Right lobe of liver (tissue), 6 donors: Measurements from ENCODE around the gene ZC3H12C. TPM values are rescaled to one million over a fixed set of nuclear protein-coding genes. Genes with fewer than 3 reads are reported as not detected.

ENCODE experiments used
- ATAC-seq, 4 donors: fragments of 200-7000 bp; cut with Tn5 transposase; one replicate each; pipeline ENCODE4 v1.9.1; 2020; ENCODE audit warnings: mild to moderate bottlenecking in 4 of 4, moderate library complexity in 4 of 4
- DNase-seq, 3 donors: peaks; one replicate each; pipeline ENCODE4 v3.0.0-alpha.2; 2020
- H3K27ac ChIP-seq, 3 donors: fragments of 200-600 bp; one replicate each; pipeline ENCODE4 v1.8.0; 2022
- H3K27me3 ChIP-seq, 2 donors: fragments of 200-600 bp; one replicate each; pipeline ENCODE4 v1.8.0; 2022
- H3K36me3 ChIP-seq, 4 donors: fragments of 200-600 bp; sonication (generic) in 1 of 4; one replicate each; pipeline versions ENCODE4 v1.5.1 to v1.8.0; 2017 to 2022; ENCODE audit warnings: control low read depth in 1 of 4
- H3K4me1 ChIP-seq, 4 donors: fragments of 200-600 bp; sonication (generic) in 1 of 4; one replicate each; pipeline versions ENCODE4 v1.5.1 to v1.8.0; 2017 to 2022; ENCODE audit warnings: control low read depth in 1 of 4
- H3K4me3 ChIP-seq, 3 donors: fragments of 200-600 bp; one replicate each; pipeline ENCODE4 v1.8.0; 2022
- H3K9me3 ChIP-seq, 4 donors: fragments of 200-600 bp; sonication (generic) in 1 of 4; one replicate each; pipeline versions ENCODE4 v1.5.1 to v1.8.0; 2017 to 2022; ENCODE audit warnings: control low read depth in 1 of 4
- POLR2A ChIP-seq: fragments of 450-650 bp; IDR thresholded peaks from one replicate; pipeline ENCODE4 v1.6.1; 2017; ENCODE audit warnings: antibody characterized with exemption, mild to moderate bottlenecking
- WGBS: methylation state at CpG from one replicate; pipeline ENCODE4 v1.1.6; 2018; ENCODE audit warnings: low coverage, low lambda C conversion rate; ENCODE audit not compliant: insufficient coverage; ENCODE audit errors: missing lambda C conversion rate; 5-methylcytosine and 5-hydroxymethylcytosine counted together
- intact Hi-C, 2 donors: fragments of 100-400 bp; cut with DNase I; formaldehyde crosslinking; loops; one replicate each; pipeline versions ENCODE4 v1.11.2 to v1.14.1; 2022
- long read RNA-seq: library from polyadenylated mRNA; unstranded; transcript quantifications from one replicate; pipeline ENCODE4 v2.0.0, GENCODE V29; 2019
- total RNA-seq, 6 experiments: library from RNA; depleted of rRNA in 2 of 6; stranded (reverse); fragments of >200 nt in 2 of 6; fragmentation: NEBNext Ultra II Directional in 3 of 6; extraction: Animal tissue kit (Norgen Biotek cat#: 25700) in 3 of 6; gene quantifications; one replicate each; pipeline versions ENCODE4 v1.1.0 to v1.2.4, GENCODE V29; 2016 to 2023
- TF ChIP-seq, protein P1 (sequence below), 4 donors: fragments of 200-600 bp in 3 of 4; fragments of 450-650 bp in 1 of 4; IDR thresholded peaks; one replicate each; pipeline versions ENCODE4 v1.5.1 to v1.8.0; 2016 to 2022; ENCODE audit warnings: antibody characterized with exemption in 4 of 4, mild to moderate bottlenecking in 2 of 4
- donor health status: DM: no; HTN: yes; CAD: no.
- donor health status: DM: no; HTN: no; CAD: no.
- donor health status: DM: no; HTN: no; CAD: no.
- donor health status: DM: no; HTN: yes; CAD: no.
- donor health status: DM: no; HTN: yes; CAD: no.

The ZC3H12C gene
- 1 to 10 TPM; 4.0 to 7.9 (median 4.8) TPM for total RNA-seq
- long read RNA-seq, result 0 reads

DNA sequence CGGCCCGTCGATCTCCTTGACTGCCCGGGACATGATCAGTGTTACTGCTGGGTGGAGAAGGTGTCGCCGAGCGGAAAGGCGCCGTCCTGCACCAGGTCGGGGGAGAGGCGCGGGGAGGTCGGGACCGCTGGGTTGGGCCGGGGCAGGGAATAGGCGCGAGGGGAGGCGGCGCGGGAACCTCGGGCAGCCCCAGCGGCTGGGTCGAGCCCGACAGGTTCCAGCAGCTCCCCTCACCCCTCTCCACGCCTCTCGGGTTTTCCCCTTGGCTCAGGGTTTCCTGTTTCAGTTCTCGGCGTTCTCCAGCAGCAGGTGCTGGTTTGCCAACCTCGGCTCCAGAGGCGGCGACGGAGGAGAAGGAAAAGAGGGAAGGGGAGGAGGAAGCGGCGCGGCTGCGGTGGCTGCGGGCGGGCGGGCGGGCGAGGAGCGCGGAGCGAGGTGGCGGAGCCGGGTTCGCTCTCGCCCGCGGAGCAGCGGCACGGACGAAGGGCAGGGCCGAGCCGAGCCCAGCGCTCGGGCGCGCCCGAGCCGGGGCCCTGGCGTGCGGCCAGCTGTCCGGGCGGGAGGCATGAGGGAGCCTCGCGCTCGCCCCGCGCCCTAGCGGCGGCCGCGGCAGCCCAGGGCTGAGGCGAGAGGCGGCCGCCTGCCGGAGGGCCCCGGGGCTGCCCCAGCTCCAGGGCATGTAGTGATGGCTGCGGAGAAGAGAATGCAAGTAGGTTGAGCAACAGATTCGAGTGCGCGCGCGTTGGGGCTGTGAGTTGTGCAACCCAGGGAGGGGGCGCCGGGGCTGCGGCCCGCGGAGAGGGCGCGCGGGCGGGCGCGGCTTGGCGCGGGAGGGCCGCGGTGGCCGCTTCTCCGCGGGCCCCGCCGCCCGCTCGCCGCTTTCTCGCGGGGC is at the start of gene ZC3H12C:
ZC3H12C (plus strand) TSS at position 878 of the 892 bp plus-strand sequence. CDS start 20 bp downstream, outside the sequence.
- peak; percentile 87 to 89 (median 87) for DNase-seq

DNA sequence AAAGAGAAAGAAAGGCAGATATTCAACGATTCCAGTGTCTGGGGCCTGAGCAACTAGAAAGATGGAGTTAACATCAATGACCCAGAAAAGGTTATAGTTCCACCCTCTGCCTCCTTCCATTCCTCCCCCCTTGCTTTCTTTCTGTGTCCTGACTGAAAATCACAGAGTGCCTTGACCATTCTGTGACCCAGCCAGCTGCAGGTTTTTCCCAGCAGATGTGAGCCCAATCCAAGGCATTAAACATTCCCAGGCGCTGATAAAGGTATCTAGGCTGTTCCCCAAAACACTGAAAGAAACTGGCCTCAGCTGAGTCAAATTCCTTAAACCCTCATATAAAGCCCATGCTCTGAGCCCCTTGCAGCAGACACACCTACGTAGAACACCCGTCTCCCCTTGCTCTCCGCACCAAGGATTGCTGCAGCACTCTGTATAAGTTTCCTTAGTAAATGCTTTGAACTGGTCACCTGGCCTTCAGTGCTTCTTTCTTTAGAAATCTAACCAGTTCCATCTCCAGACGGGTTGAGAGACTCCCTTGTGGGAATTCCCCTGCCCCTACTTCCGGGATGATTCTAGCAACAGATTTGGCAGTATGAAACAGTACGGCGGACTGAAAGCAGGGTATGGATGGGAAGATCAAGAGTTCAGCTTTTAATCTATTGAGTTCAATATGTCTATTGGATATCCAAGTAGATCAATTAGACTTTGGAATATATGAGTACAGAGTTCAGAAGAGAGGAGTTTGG is 48.8 kb upstream of the ZC3H12C start:
- intact Hi-C loops, result no loop called here
- no peaks in the 10 kb centered on the region for H3K27me3 ChIP-seq
- no peaks in the 10 kb centered on the region for H3K36me3 ChIP-seq
- no peaks in the 10 kb centered on the region for H3K9me3 ChIP-seq
- 87% methylated on average over 9 of the region's 9 CpGs for WGBS
- TF ChIP-seq POLR2A, result no peak
- TF ChIP-seq, protein P1, sequence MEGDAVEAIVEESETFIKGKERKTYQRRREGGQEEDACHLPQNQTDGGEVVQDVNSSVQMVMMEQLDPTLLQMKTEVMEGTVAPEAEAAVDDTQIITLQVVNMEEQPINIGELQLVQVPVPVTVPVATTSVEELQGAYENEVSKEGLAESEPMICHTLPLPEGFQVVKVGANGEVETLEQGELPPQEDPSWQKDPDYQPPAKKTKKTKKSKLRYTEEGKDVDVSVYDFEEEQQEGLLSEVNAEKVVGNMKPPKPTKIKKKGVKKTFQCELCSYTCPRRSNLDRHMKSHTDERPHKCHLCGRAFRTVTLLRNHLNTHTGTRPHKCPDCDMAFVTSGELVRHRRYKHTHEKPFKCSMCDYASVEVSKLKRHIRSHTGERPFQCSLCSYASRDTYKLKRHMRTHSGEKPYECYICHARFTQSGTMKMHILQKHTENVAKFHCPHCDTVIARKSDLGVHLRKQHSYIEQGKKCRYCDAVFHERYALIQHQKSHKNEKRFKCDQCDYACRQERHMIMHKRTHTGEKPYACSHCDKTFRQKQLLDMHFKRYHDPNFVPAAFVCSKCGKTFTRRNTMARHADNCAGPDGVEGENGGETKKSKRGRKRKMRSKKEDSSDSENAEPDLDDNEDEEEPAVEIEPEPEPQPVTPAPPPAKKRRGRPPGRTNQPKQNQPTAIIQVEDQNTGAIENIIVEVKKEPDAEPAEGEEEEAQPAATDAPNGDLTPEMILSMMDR (IDR thresholded peaks at IDR 0.05), result no peak
- ATAC-seq (no peak), DNase-seq (no peak)
- no peaks in the 10 kb centered on the region for H3K4me1 ChIP-seq
- no peak overlapping the region for H3K4me3 ChIP-seq
- H3K27ac ChIP-seq, result no peak overlapping the region

More for the DNA sequence above, at the start of gene ZC3H12C:
- peaks cover 0 to 16% (median 0%) of the 10 kb centered on the region in 4 donors for H3K4me1 ChIP-seq
- no peaks in the 10 kb centered on the region for H3K9me3 ChIP-seq
- no peaks in the 10 kb centered on the region for H3K36me3 ChIP-seq
- intact Hi-C loops, result no loop called here
- peak within 1 kb of the TSS; percentile 83 to 90 (median 88) for H3K27ac ChIP-seq
- peak within 1 kb of the TSS; percentile 47 to 70 (median 63) for H3K4me3 ChIP-seq
- no peaks in the 10 kb centered on the region for H3K27me3 ChIP-seq
- 0% methylated on average over 20 of the region's 110 CpGs for WGBS
- TF ChIP-seq, protein P1 (IDR thresholded peaks at IDR 0.05), result peak in 3 of 4 donors; percentile 12 to 62 (median 33)
- peak; percentile 62 for TF ChIP-seq POLR2A
- peak; percentile 75 to 88 (median 84) for ATAC-seq

DNA sequence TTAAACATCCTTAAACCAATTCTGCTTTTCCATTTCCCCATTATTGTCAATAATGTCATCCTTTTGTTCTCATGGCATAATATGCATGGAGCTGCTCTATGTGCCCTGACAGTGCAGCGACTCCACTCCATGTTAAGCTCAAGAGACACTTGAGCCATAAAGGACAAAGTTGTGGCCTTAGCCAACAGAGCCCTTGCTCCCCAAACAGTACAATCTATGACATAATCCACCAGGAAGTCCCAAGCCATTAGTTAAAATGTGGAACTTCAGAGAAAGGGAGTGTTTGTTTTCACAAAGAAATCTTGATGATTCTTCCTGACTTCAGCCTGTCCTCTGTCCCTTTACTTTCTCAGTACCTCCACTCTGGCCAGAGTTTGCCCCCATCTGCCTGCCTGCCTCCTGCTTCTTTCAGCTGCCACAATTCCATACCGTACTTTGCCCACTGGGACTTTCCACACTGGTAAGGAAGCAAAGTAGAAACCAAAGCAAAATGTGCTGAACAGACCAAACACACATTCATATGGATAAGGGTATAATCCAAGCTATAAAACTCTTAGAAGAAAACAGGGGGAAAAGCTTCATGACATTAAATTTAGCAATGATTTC is 46.3 kb upstream of the ZC3H12C start:
- no peak for DNase-seq
- intact Hi-C loops, result no loop called here
- peak in 1 of 4 donors; percentile 19 for ATAC-seq
- H3K4me1 ChIP-seq, result no peaks in the 10 kb centered on the region
- H3K27ac ChIP-seq, result no peak overlapping the region
- H3K36me3 ChIP-seq, result no peaks in the 10 kb centered on the region
- H3K27me3 ChIP-seq, result no peaks in the 10 kb centered on the region
- TF ChIP-seq, protein P1 (IDR thresholded peaks at IDR 0.05), result no peak
- no peak for TF ChIP-seq POLR2A
- WGBS, result 77% methylated on average over 2 of the region's 2 CpGs
- H3K9me3 ChIP-seq, result no peaks in the 10 kb centered on the region
- H3K4me3 ChIP-seq, result no peak overlapping the region

DNA sequence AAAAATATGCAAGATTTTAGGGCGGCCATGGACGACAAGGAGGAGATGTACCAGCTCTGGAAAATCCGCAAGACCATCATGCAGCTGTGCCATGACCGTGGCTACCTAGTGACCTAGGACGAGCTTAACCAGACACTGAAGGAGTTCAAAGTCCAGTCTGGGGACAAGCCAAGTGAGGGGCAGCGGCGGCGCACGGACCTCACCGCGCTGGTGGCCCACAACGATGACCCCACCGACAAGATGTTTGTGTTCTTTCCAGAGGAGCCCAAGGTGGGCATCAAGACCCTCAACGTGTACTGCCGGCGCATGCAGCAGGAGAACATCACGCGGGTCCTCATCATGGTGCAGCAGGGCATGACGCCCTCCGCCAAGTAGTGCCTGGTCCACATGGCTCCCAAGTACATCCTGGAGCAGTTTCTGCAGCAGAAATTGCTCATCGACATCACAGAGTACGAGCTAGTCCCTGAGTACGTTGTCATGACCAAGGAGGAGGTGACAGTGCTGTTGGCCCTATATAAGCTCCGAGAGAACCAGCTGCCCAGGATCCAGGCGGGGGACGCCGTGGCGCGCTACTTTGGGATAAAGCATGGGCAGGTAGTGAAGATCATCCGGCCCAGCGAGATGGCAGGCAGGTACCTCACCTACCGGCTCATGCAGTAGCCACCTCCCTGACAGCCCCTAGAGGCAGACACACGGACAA is 43.5 kb upstream of the ZC3H12C start:
- Histone ChIP-seq H3K4me3 (no peak overlapping the region), H3K27ac (no peak overlapping the region), H3K9me3 (no peaks in the 10 kb centered on the region), H3K36me3 (no peaks in the 10 kb centered on the region), H3K27me3 (no peaks in the 10 kb centered on the region), H3K4me1 (no peaks in the 10 kb centered on the region)
- ATAC-seq (no peak), DNase-seq (no peak)
- TF ChIP-seq, protein P1 (IDR thresholded peaks at IDR 0.05), result no peak
- TF ChIP-seq POLR2A, result no peak
- intact Hi-C loops, result no loop called here
- 55% methylated on average over 2 of the region's 33 CpGs for WGBS
